ENCODE data around the gene CLEC4C. TPM values are rescaled to one million over a fixed set of nuclear protein-coding genes. Genes with fewer than 3 reads are reported as not detected.

Gene CLEC4C
- total and polyA plus RNA-seq, 2 of the 8 experiments (the other 6 are each of a cell fraction or from before 2014, with no cell fraction given), result 0.76 TPM; not detected in 1

DNA sequence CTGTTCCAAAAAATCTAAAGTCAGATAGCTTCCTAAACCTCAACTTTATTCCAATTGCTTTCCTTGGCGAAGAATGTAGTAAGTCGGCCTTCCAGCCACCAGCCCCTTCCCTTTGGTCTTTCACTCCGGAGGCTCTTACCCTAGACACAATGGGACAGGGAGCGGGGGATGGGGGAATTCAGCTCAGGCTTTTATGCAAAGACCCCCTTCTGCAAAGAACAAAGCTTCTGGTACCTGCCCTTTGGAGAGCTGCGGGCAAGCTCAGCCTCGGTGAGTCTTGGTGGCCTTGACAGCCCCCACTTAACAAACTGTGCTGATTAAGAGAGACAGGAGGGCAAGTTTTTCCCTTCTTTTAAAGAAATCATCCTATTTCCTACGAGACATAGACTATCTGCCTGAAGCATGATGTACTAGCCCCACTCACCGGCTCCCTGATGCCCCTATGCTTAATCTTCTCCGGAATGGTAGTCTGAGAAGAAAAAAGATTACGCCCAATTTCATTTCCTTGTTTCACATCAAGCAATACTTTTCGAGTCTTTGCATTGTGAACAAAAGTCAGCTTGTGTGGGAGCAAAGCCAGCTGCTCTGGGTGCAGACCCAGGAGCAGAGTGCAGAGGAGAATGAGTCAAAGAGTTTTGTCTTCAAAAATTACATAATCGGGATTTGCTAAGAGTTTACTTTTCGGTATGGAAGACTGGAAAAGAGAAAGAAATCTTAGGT is 40.6 kb upstream of the CLEC4C start:
- TF ChIP-seq RAD21 (IDR thresholded peaks at IDR 0.05 in 1 of 2, conservative IDR thresholded peaks at IDR 0.05 in 1 of 2; ENCODE audit: low read depth in 2 of 2, low read length in 2 of 2) (peak in 1 of 2 experiments; percentile 16; a peak in 2 of 4 replicates), CEBPB (IDR thresholded peaks at IDR 0.05; ENCODE audit: low read depth, low read length) (no peak), TAF1 (IDR thresholded peaks at IDR 0.05; ENCODE audit: low read depth, low read length) (0 out of 2 replicates have a peak, but pooled peaks have one; percentile 28), SP1 (IDR thresholded peaks at IDR 0.05; ENCODE audit: low read depth, low read length) (peak; percentile 76), ASH2L (IDR thresholded peaks at IDR 0.05; ENCODE audit: low read length) (peak; percentile 45), POU5F1 (IDR thresholded peaks at IDR 0.05; ENCODE audit: low read depth, low read length) (0 out of 2 replicates have a peak, but pooled peaks have one; percentile 33)
- H3K4me1 ChIP-seq (replicated peaks in 1 of 4; ENCODE audit: control insufficient read depth in 3 of 4, insufficient read depth in 4 of 4, low read length in 3 of 4), result peaks cover 8 to 21% (median 14%) of the 10 kb centered on the region in 4 experiments
- POLR2A ChIA-PET (ENCODE audit: partially characterized antibody), result interaction anchor here (0.9 to 3.2 kb wide), 8 partner anchors 11 to 145 kb away, joined by 3 to 25 read pairs (median 4); no protein-coding TSS in a partner anchor

More for the DNA sequence above, 40.6 kb upstream of the CLEC4C start:
- peak overlapping the region; percentile 52 to 72 for H3K4me2 ChIP-seq (ENCODE audit: insufficient read depth in 1 of 2, low read depth in 2 of 2, low read length in 2 of 2)
- peak overlapping the region; percentile 13 to 72 (median 22); a peak in 5 of 8 replicates for H3K4me3 ChIP-seq (ENCODE audit: extremely low read depth in 1 of 4, insufficient read depth in 2 of 4, low read depth in 3 of 4, low read length in 4 of 4)
- H2BK12ac ChIP-seq (ENCODE audit: low read depth, low read length), result peak overlapping the region; percentile 92; the same call in 1 of the 2 replicates
- H2BK5ac ChIP-seq (ENCODE audit: low read depth, low read length), result peak overlapping the region; percentile 86
- WGBS, 2 experiments (ENCODE audit: extremely low coverage in 1 of 2, insufficient coverage in 1 of 2, insufficient read length in 1 of 2, insufficient replicate concordance in 2 of 2, low coverage in 1 of 2, low lambda C conversion rate in 2 of 2, missing lambda C conversion rate in 1 of 2), result 17% methylated on average over 13 of the region's 13 CpGs; no CpG with 5 or more reads in 1 of the 2 experiments
- H3K36me3 ChIP-seq (ENCODE audit: control insufficient read depth in 2 of 4, insufficient read depth in 4 of 4, low read length in 3 of 4), result peaks cover 0 to 13% (median 3%) of the 10 kb centered on the region in 4 experiments; a peak in 3 of 8 replicates
- 0 out of 2 replicates have a peak, but pooled peaks cover 3% of the 10 kb centered on the region for H3K79me1 ChIP-seq (ENCODE audit: low read depth, low read length)
- peaks cover 15 to 39% of the 10 kb centered on the region in 2 experiments for H3K79me2 ChIP-seq (ENCODE audit: control insufficient read depth in 1 of 2, insufficient read depth in 2 of 2, low read length in 2 of 2)
- H3K23me2 ChIP-seq (ENCODE audit: low read depth, low read length), result peaks cover 6% of the 10 kb centered on the region; the same call in 1 of the 2 replicates
- CTCF ChIA-PET (ENCODE audit: partially characterized antibody), result interaction anchor here (0.9 to 2.3 kb wide), 5 partner anchors 9 to 131 kb away, joined by 3 to 9 read pairs (median 3); partner anchors contain the start of gene GDF3
- peaks cover 0 to 2% of the 10 kb centered on the region in 2 experiments for H4K20me1 ChIP-seq (replicated peaks in 1 of 2; ENCODE audit: control insufficient read depth in 1 of 2, insufficient read depth in 2 of 2, low read length in 2 of 2)
- no peaks in the 10 kb centered on the region for H3K27me3 ChIP-seq (replicated peaks in 1 of 4; ENCODE audit: control insufficient read depth in 3 of 4, extremely low read depth in 1 of 4, insufficient read depth in 3 of 4, low read length in 3 of 4)
- peak overlapping the region in 1 of 4 experiments; percentile 60; a peak in 1 of 7 replicates for H3K9ac ChIP-seq (replicated peaks in 1 of 4; ENCODE audit: extremely low read depth in 1 of 4, low read depth in 3 of 4, low read length in 3 of 4)
- peak overlapping the region; percentile 35 for H4K5ac ChIP-seq (ENCODE audit: insufficient read length, low read depth, low read length)
- H3K14ac ChIP-seq (ENCODE audit: insufficient read length), result no peak overlapping the region
- peak overlapping the region; percentile 96 for H2BK120ac ChIP-seq (replicated peaks; ENCODE audit: low read depth, low read length)
- peak overlapping the region; percentile 82 for H2BK20ac ChIP-seq (ENCODE audit: low read length)
- H4K8ac ChIP-seq (ENCODE audit: extremely low read depth, insufficient read depth, low read length), result no peak overlapping the region
- H3K27ac ChIP-seq (ENCODE audit: low read depth, low read length), result peak overlapping the region; percentile 43
- no peak overlapping the region for H3K23ac ChIP-seq (ENCODE audit: insufficient read length)
- peak; percentile 94 for FAIRE-seq
- H2AFZ ChIP-seq (ENCODE audit: low read length), result no peak overlapping the region
- peak overlapping the region; percentile 91 for H3K4ac ChIP-seq (replicated peaks; ENCODE audit: insufficient read length, low read depth, low read length)
- peak overlapping the region; percentile 27 for H3K56ac ChIP-seq (replicated peaks; ENCODE audit: insufficient read length, low read depth, low read length)
- peak overlapping the region; percentile 89 for H4K91ac ChIP-seq (replicated peaks; ENCODE audit: insufficient read length, low read length)
- H2AK5ac ChIP-seq (ENCODE audit: low read depth, low read length), result peak overlapping the region; percentile 66; the same call in 1 of the 2 replicates
- no peaks in the 10 kb centered on the region for H3K9me3 ChIP-seq (ENCODE audit: insufficient read depth in 2 of 2, low read depth in 1 of 2, low read length in 1 of 2)
- peak overlapping the region; percentile 94 for H3K18ac ChIP-seq (ENCODE audit: extremely low read depth, low read length)
- no peak overlapping the region for H2BK15ac ChIP-seq (ENCODE audit: low read length)
- peak; percentile 61 to 68 for DNase-seq (ENCODE audit: low read depth in 1 of 2, low spot score in 2 of 2)
